Uterus (tissue), 2 donors: ENCODE results near the gene ZPBP2.

Experiments used
- CTCF ChIP-seq, 4 experiments: fragments of 200-600 bp in 2 of 4; fragments of 450-650 bp in 2 of 4; sonication (generic) in 2 of 4; IDR thresholded peaks; one replicate each; pipeline ENCODE4 v1.5.1; 2016 to 2019; ENCODE audit warnings: antibody characterized with exemption in 4 of 4, mild to moderate bottlenecking in 2 of 4, moderate library complexity in 1 of 4
- POLR2A ChIP-seq, 2 donors: fragments of 450-650 bp; IDR thresholded peaks; one replicate each; pipeline ENCODE4 v1.6.1; 2016; ENCODE audit warnings: antibody characterized with exemption in 2 of 2, mild to moderate bottlenecking in 1 of 2, moderate library complexity in 1 of 2

- no peak for TF ChIP-seq CTCF (IDR thresholded peaks at IDR 0.05)
- TF ChIP-seq POLR2A (IDR thresholded peaks at IDR 0.05): no peak
Observed at GRCh38 chr17:39831588-39831987, 36.4 kb upstream of the ZPBP2 start.
